CD14-positive monocyte (primary cell): ENCODE data around the gene PLAC1. TPM values are rescaled to one million over a fixed set of nuclear protein-coding genes. Genes with fewer than 3 reads are reported as not detected.

Experiments used
- DNase-seq, 3 donors: peaks; one replicate each; pipeline ENCODE4 v3.0.0-alpha.2; 2011 to 2022
- H2AFZ ChIP-seq: 2 replicates; pipeline ENCODE4 v1.6.0; 2012; ENCODE audit warnings: mild to moderate bottlenecking, low read depth, low read length, inconsistent platforms; ENCODE audit not compliant: insufficient read depth, poor library complexity, severe bottlenecking
- H3K27ac ChIP-seq, 2 donors: 1 replicate in 1 of 2; 2 replicates in 1 of 2; pipeline ENCODE4 v1.5.1; 2012 to 2013; ENCODE audit warnings: low read length in 2 of 2, control low read depth in 1 of 2, inconsistent platforms in 1 of 2, low read depth in 1 of 2, mild to moderate bottlenecking in 1 of 2
- H3K27me3 ChIP-seq, 2 donors: one replicate each; pipeline versions ENCODE4 v1.6.0 to v1.6.1; 2011 to 2013; ENCODE audit warnings: low read length in 2 of 2; ENCODE audit not compliant: control insufficient read depth in 2 of 2, insufficient read depth in 2 of 2
- H3K36me3 ChIP-seq, 2 donors: replicated peaks in 1 of 2; 1 replicate in 1 of 2; 2 replicates in 1 of 2; pipeline versions ENCODE4 v1.5.1 to v1.6.1; 2012 to 2013; ENCODE audit warnings: low read length in 2 of 2, control low read depth in 1 of 2, inconsistent platforms in 1 of 2, mild to moderate bottlenecking in 1 of 2; ENCODE audit not compliant: insufficient read depth in 2 of 2, control insufficient read depth in 1 of 2
- H3K4me1 ChIP-seq, 2 donors: 1 replicate in 1 of 2; 2 replicates in 1 of 2; pipeline versions ENCODE4 v1.5.1 to v1.6.1; 2012 to 2013; ENCODE audit warnings: low read length in 2 of 2, control low read depth in 1 of 2, inconsistent platforms in 1 of 2, mild to moderate bottlenecking in 1 of 2, moderate library complexity in 1 of 2; ENCODE audit not compliant: insufficient read depth in 2 of 2, control insufficient read depth in 1 of 2
- H3K4me2 ChIP-seq: replicated peaks from 2 replicates; pipeline ENCODE3; 2012; ENCODE audit warnings: low read length, moderate library complexity, mild to moderate bottlenecking; ENCODE audit not compliant: poor library complexity, severe bottlenecking; ENCODE audit errors: extremely low read depth
- H3K4me3 ChIP-seq, 3 experiments: fragments of 200-600 bp in 1 of 3; sonication (generic) in 1 of 3; replicated peaks in 1 of 3; 1 replicate in 2 of 3; 2 replicates in 1 of 3; pipeline ENCODE4 v1.5.1; 2011 to 2013; ENCODE audit warnings: low read length in 3 of 3, mild to moderate bottlenecking in 3 of 3, control low read depth in 2 of 3, low read depth in 2 of 3, inconsistent platforms in 1 of 3, moderate library complexity in 1 of 3
- H3K79me2 ChIP-seq: 2 replicates; pipeline ENCODE4 v1.6.0; 2012; ENCODE audit warnings: mild to moderate bottlenecking, control low read depth, inconsistent platforms, low read length, moderate library complexity; ENCODE audit not compliant: insufficient read depth
- H3K9ac ChIP-seq: 2 replicates; pipeline ENCODE4 v1.6.0; 2017; ENCODE audit warnings: low read length, mild to moderate bottlenecking; ENCODE audit not compliant: insufficient read depth, poor library complexity, severe bottlenecking
- H3K9me3 ChIP-seq, 2 donors: replicated peaks in 1 of 2; 1 replicate in 1 of 2; 2 replicates in 1 of 2; pipeline versions ENCODE4 v1.5.1 to v1.6.1; 2012 to 2013; ENCODE audit warnings: low read length in 2 of 2, control low read depth in 1 of 2; ENCODE audit not compliant: control insufficient read depth in 1 of 2, insufficient read depth in 1 of 2
- H4K20me1 ChIP-seq: 2 replicates; pipeline ENCODE4 v1.6.0; 2012; ENCODE audit warnings: mild to moderate bottlenecking, low read length, control low read depth, moderate library complexity; ENCODE audit not compliant: insufficient read depth
- H3K27ac Mint-ChIP-seq, 7 donors: one replicate each; pipeline ENCODE4 v1.8.0; 2020; ENCODE audit warnings: mild to moderate bottlenecking in 7 of 7, mixed read lengths in 7 of 7, moderate library complexity in 6 of 7, inconsistent platforms in 2 of 7
- H3K27me3 Mint-ChIP-seq, 3 donors: one replicate each; pipeline ENCODE4 v1.8.0; 2021 to 2022; ENCODE audit warnings: low read depth in 3 of 3, mild to moderate bottlenecking in 3 of 3, mixed read lengths in 3 of 3, moderate library complexity in 3 of 3, inconsistent platforms in 1 of 3
- H3K36me3 Mint-ChIP-seq, 2 donors: one replicate each; pipeline ENCODE4 v1.8.0; 2020; ENCODE audit warnings: mixed read lengths in 2 of 2, inconsistent platforms in 1 of 2, mild to moderate bottlenecking in 1 of 2
- H3K4me1 Mint-ChIP-seq: one replicate; pipeline ENCODE4 v1.8.0; 2020; ENCODE audit warnings: mild to moderate bottlenecking, mixed read lengths
- H3K4me3 Mint-ChIP-seq, 2 donors: one replicate each; pipeline ENCODE4 v1.8.0; 2020; ENCODE audit warnings: mild to moderate bottlenecking in 2 of 2, mixed read lengths in 2 of 2, moderate library complexity in 1 of 2
- H3K9me3 Mint-ChIP-seq, 7 donors: one replicate each; pipeline ENCODE4 v1.8.0; 2020 to 2022; ENCODE audit warnings: mixed read lengths in 7 of 7, mild to moderate bottlenecking in 6 of 7, moderate library complexity in 6 of 7, inconsistent platforms in 2 of 7
- CTCF ChIP-seq: fragments of 200-600 bp; IDR thresholded peaks from one replicate; pipeline ENCODE4 v1.8.0; 2022; ENCODE audit warnings: antibody characterized with exemption, mild to moderate bottlenecking
- WGBS: methylation state at CpG from one replicate; pipeline ENCODE4 v1.1.5; 2013; ENCODE audit warnings: missing lambda C conversion rate; ENCODE audit not compliant: insufficient coverage; 5-methylcytosine and 5-hydroxymethylcytosine counted together
- intact Hi-C, 2 donors: fragments of 100-400 bp; cut with micrococcal nuclease; formaldehyde crosslinking; loops; one replicate each; pipeline versions ENCODE4 v1.15.0 to v1.15.1; 2023
- polyA plus RNA-seq, 3 donors: library from polyadenylated mRNA; depleted of rRNA in 1 of 3; unstranded in 2 of 3; stranded (reverse) in 1 of 3; fragments of 300-500 nt in 2 of 3; fragments of >200 nt in 1 of 3; fragmentation: Illumina TruSeq in 2 of 3; gene quantifications; 1 replicate in 2 of 3; 2 replicates in 1 of 3; pipeline ENCODE4 v1.2.3, GENCODE V29; 2012 to 2021

The PLAC1 gene
- polyA plus RNA-seq, 3 donors: not detected

- WGBS: no CpG with 5 or more reads among the region's 6 CpGs
- Mint-ChIP-seq H3K4me3 (no peak overlapping the region), H3K27me3 (peaks cover 1 to 8% (median 2%) of the 10 kb centered on the region in 3 donors), H3K9me3 (peaks cover 0 to 4% (median 0%) of the 10 kb centered on the region in 7 donors), H3K36me3 (no peaks in the 10 kb centered on the region), H3K4me1 (no peaks in the 10 kb centered on the region), H3K27ac (peak overlapping the region in 1 of 7 donors; percentile 33)
- H3K4me3 ChIP-seq: no peak overlapping the region
- intact Hi-C loops: no loop called here
- no peak for TF ChIP-seq CTCF
- no peak overlapping the region for H2AFZ ChIP-seq
- no peak overlapping the region for H3K27ac ChIP-seq
- H3K9ac ChIP-seq: no peak overlapping the region
- no peaks in the 10 kb centered on the region for H3K4me1 ChIP-seq
- H4K20me1 ChIP-seq: no peaks in the 10 kb centered on the region
- no peak for DNase-seq
- no peaks in the 10 kb centered on the region for H3K36me3 ChIP-seq
- H3K27me3 ChIP-seq: no peaks in the 10 kb centered on the region
- H3K4me2 ChIP-seq: no peak overlapping the region
- H3K9me3 ChIP-seq: no peaks in the 10 kb centered on the region
- H3K79me2 ChIP-seq: no peaks in the 10 kb centered on the region
Observed at GRCh38 chrX:134650701-134651100, 7.6 kb downstream of the PLAC1 start.

GRCh38 chrX:134649770-134650169 is 8.5 kb downstream of the PLAC1 start:
- Histone ChIP-seq H3K4me3 (no peak overlapping the region), H3K36me3 (no peaks in the 10 kb centered on the region), H3K4me1 (no peaks in the 10 kb centered on the region), H4K20me1 (no peaks in the 10 kb centered on the region), H3K4me2 (no peak overlapping the region), H3K9ac (no peak overlapping the region), H3K27ac (no peak overlapping the region), H2AFZ (no peak overlapping the region), H3K27me3 (no peaks in the 10 kb centered on the region), H3K9me3 (no peaks in the 10 kb centered on the region), H3K79me2 (no peaks in the 10 kb centered on the region)
- intact Hi-C loops: no loop called here
- WGBS: no CpG with 5 or more reads among the region's 4 CpGs
- Mint-ChIP-seq H3K27me3 (peaks cover 1 to 8% (median 2%) of the 10 kb centered on the region in 3 donors), H3K27ac (no peak overlapping the region), H3K9me3 (peaks cover 0 to 4% (median 0%) of the 10 kb centered on the region in 7 donors), H3K4me3 (no peak overlapping the region), H3K4me1 (no peaks in the 10 kb centered on the region), H3K36me3 (no peaks in the 10 kb centered on the region)
- no peak for DNase-seq
- no peak for TF ChIP-seq CTCF
